K562 (cell line): Measurements from ENCODE around the gene RPL9. TPM values are rescaled to one million over a fixed set of nuclear protein-coding genes. Genes with fewer than 3 reads are reported as not detected.

Source experiments
- ATAC-seq: fragments of 200-7000 bp; cut with Tn5 transposase; 3 replicates; pipeline ENCODE4 v1.9.1; 2020; ENCODE audit warnings: moderate library complexity
- BruUV-seq: library from RNA; stranded (reverse); fragments of 400-500 nt; replicated peaks from 2 replicates; lab custom pipeline; 2021; lab: Mats Ljungman, UMichigan
- CTCF ChIA-PET: fragments of 300-600 bp; formaldehyde crosslinking; extraction: SDS; loops from one replicate; lab custom pipeline; 2021; ENCODE audit warnings: low intra/inter-chr PET ratio; lab: Yijun Ruan, JAX
- POLR2A ChIA-PET: fragments of 300-600, 350-650 bp; sonication (Branson Sonifier 250); formaldehyde crosslinking; extraction: SDS; loops from one replicate; lab custom pipeline; 2021; ENCODE audit warnings: antibody characterized with exemption, inconsistent platforms; lab: Yijun Ruan, JAX
- DNase-seq, 4 experiments: peaks; one replicate each; pipeline versions ENCODE4 v3.0.0 to v3.0.0-alpha.2; 2011 to 2018; ENCODE audit warnings: low spot score in 3 of 4, mixed read lengths in 3 of 4; ENCODE audit errors: extremely low read depth in 1 of 4
- FAIRE-seq: peaks from 2 replicates; lab custom pipeline; 2011; peaks lifted over from hg19 to GRCh38; lab: Jason Lieb, UNC
- H2AFZ ChIP-seq: 2 replicates; pipeline ENCODE4 v1.6.0; 2011; ENCODE audit warnings: low read depth, low read length, control low read depth, inconsistent platforms
- H3K27ac ChIP-seq: fragments of 200-600 bp; 3 replicates; pipeline ENCODE4 v1.8.0; 2011; ENCODE audit warnings: low read depth, mild to moderate bottlenecking, control low read depth, inconsistent platforms, low read length, moderate library complexity, mixed read lengths; ENCODE audit errors: extremely low read depth
- H3K27me3 ChIP-seq, 2 experiments: fragments of 300-600 bp in 1 of 2; 2 replicates in 1 of 2; 3 replicates in 1 of 2; pipeline versions ENCODE4 v1.6.0 to v1.8.0; 2011; ENCODE audit warnings: inconsistent platforms in 2 of 2, low read length in 2 of 2, mild to moderate bottlenecking in 1 of 2, mixed read lengths in 1 of 2, moderate library complexity in 1 of 2; ENCODE audit not compliant: control insufficient read depth in 2 of 2, insufficient read depth in 2 of 2
- H3K36me3 ChIP-seq: fragments of 300-600 bp; 3 replicates; pipeline ENCODE4 v1.8.0; 2011; ENCODE audit warnings: mild to moderate bottlenecking, low read length, inconsistent platforms; ENCODE audit not compliant: control insufficient read depth, insufficient read depth
- H3K4me1 ChIP-seq, 2 experiments: fragments of 200-600 bp in 1 of 2; replicated peaks in 1 of 2; 2 replicates in 1 of 2; 3 replicates in 1 of 2; pipeline versions ENCODE4 v1.5.1 to v1.8.0; 2011; ENCODE audit warnings: inconsistent platforms in 2 of 2, low read length in 2 of 2, mild to moderate bottlenecking in 1 of 2, mixed read lengths in 1 of 2, moderate library complexity in 1 of 2; ENCODE audit not compliant: control insufficient read depth in 2 of 2, insufficient read depth in 2 of 2
- H3K4me2 ChIP-seq: 2 replicates; pipeline ENCODE4 v1.6.1; 2011; ENCODE audit warnings: low read length, control low read depth, inconsistent platforms, mixed read lengths; ENCODE audit not compliant: insufficient read depth
- H3K4me3 ChIP-seq: fragments of 200-600 bp; sonication (generic), shearing (Covaris generic); 2 replicates; pipeline ENCODE4 v1.5.1; 2016; ENCODE audit warnings: control low read depth, inconsistent platforms
- H3K79me2 ChIP-seq: fragments of 200-600 bp; 3 replicates; pipeline ENCODE4 v1.8.0; 2011; ENCODE audit warnings: low read length, inconsistent platforms; ENCODE audit not compliant: control insufficient read depth, insufficient read depth
- H3K9ac ChIP-seq, 2 experiments: 2 replicates each; pipeline versions ENCODE4 v1.6.0 to v1.6.1; 2011; ENCODE audit warnings: low read depth in 2 of 2, low read length in 2 of 2, control low read depth in 1 of 2, inconsistent platforms in 1 of 2, mild to moderate bottlenecking in 1 of 2, mixed read lengths in 1 of 2; ENCODE audit not compliant: insufficient read depth in 1 of 2
- H3K9me1 ChIP-seq: one replicate; pipeline ENCODE4 v1.6.0; 2011; ENCODE audit warnings: inconsistent platforms, mild to moderate bottlenecking, low read length, moderate library complexity; ENCODE audit not compliant: control insufficient read depth, insufficient read depth
- H3K9me3 ChIP-seq: replicated peaks from 2 replicates; pipeline ENCODE4 v1.5.1; 2011; ENCODE audit warnings: low read depth, low read length, inconsistent platforms; ENCODE audit not compliant: control insufficient read depth, insufficient read depth
- H4K20me1 ChIP-seq: replicated peaks from 2 replicates; pipeline ENCODE4 v1.6.1; 2011; ENCODE audit warnings: low read length, inconsistent platforms, mixed read lengths; ENCODE audit not compliant: control insufficient read depth, insufficient read depth
- BCLAF1 ChIP-seq, 2 experiments: fragments of 450-650 bp in 1 of 2; IDR thresholded peaks; 2 replicates each; pipeline ENCODE4 v1.6.1; 2011 to 2017; ENCODE audit warnings: low read depth in 2 of 2, antibody characterized with exemption in 1 of 2, borderline replicate concordance in 1 of 2, low read length in 1 of 2, mild to moderate bottlenecking in 1 of 2, mixed read lengths in 1 of 2; ENCODE audit not compliant: control insufficient read depth in 1 of 2
- C11orf30 ChIP-seq: fragments of 450-650 bp; IDR thresholded peaks from 2 replicates; pipeline ENCODE4 v1.6.1; 2016; ENCODE audit warnings: low read depth, mild to moderate bottlenecking
- CEBPB ChIP-seq: fragments of 450-650 bp; IDR thresholded peaks from 2 replicates; pipeline ENCODE4 v1.6.1; 2016; ENCODE audit warnings: missing genetic modification characterization, missing compliant biosample characterization
- CREBBP ChIP-seq: IDR thresholded peaks from one replicate; pipeline ENCODE4 v1.6.1; 2012; ENCODE audit warnings: low read depth, mild to moderate bottlenecking, control low read depth, inconsistent platforms, low read length
- ELF4 ChIP-seq: fragments of 450-650 bp; formaldehyde crosslinking; IDR thresholded peaks from 2 replicates; pipeline ENCODE4 v1.4.0; 2022; ENCODE audit warnings: missing genetic modification characterization
- FOXK2 ChIP-seq, 2 experiments: fragments of 450-650 bp; IDR thresholded peaks in 1 of 2; conservative IDR thresholded peaks in 1 of 2; 2 replicates each; pipeline ENCODE4 v1.6.1; 2016; ENCODE audit warnings: low read depth in 2 of 2, mild to moderate bottlenecking in 1 of 2
- GTF2E2 ChIP-seq: fragments of 200-800 bp; sonication (Bioruptor generic); IDR thresholded peaks from 2 replicates; pipeline ENCODE4 v1.6.1; 2016; ENCODE audit warnings: missing genetic modification characterization, missing compliant biosample characterization
- HSF4 ChIP-seq: fragments of 250-450 bp; sonication (Bioruptor Pico); IDR thresholded peaks from 2 replicates; pipeline ENCODE4 v2.1.2; 2022; ENCODE audit warnings: mild to moderate bottlenecking, moderate library complexity, borderline replicate concordance
- MAFF ChIP-seq: IDR thresholded peaks from 2 replicates; pipeline ENCODE4 v1.6.1; 2012; ENCODE audit warnings: low read length, improper control_type of control experiment
- MECOM ChIP-seq: fragments of 250-450 bp; sonication (Bioruptor Pico); IDR thresholded peaks from 2 replicates; pipeline ENCODE4 v1.8.0; 2022; ENCODE audit warnings: inconsistent platforms
- NEUROD1 ChIP-seq: fragments of 150-350 bp; IDR thresholded peaks from 2 replicates; pipeline ENCODE4 v1.6.1; 2014; ENCODE audit warnings: borderline replicate concordance, low read length, low read depth; ENCODE audit not compliant: partially characterized antibody
- NRF1 ChIP-seq, 2 experiments: fragments of 450-650 bp; IDR thresholded peaks in 1 of 2; conservative IDR thresholded peaks in 1 of 2; 2 replicates each; pipeline ENCODE4 v1.6.1; 2014; ENCODE audit warnings: mild to moderate bottlenecking in 2 of 2
- PHF21A ChIP-seq: fragments of 450-650 bp; IDR thresholded peaks from 2 replicates; pipeline ENCODE4 v1.6.1; 2017; ENCODE audit warnings: low read depth, borderline replicate concordance
- PPARD ChIP-seq: fragments of 250-450 bp; sonication (Bioruptor Pico); IDR thresholded peaks from 2 replicates; pipeline ENCODE4 v1.8.0; 2022; ENCODE audit warnings: inconsistent platforms, mild to moderate bottlenecking, moderate library complexity
- RBM22 ChIP-seq: fragments of 200-400 bp; formaldehyde crosslinking; IDR thresholded peaks from 2 replicates; pipeline ENCODE4 v1.6.1; 2018; ENCODE audit warnings: low read length, low read depth; ENCODE audit not compliant: poor library complexity, severe bottlenecking
- SAFB2 ChIP-seq: fragments of 200-400 bp; formaldehyde crosslinking; IDR thresholded peaks from 2 replicates; pipeline ENCODE4 v1.6.1; 2018; ENCODE audit warnings: borderline replicate concordance, low read length, low read depth, moderate library complexity; ENCODE audit not compliant: severe bottlenecking
- TEAD2 ChIP-seq: fragments of 450-650 bp; IDR thresholded peaks from 2 replicates; pipeline ENCODE4 v1.6.1; 2016; ENCODE audit warnings: missing genetic modification characterization, control low read depth, missing compliant biosample characterization
- TOE1 ChIP-seq, 2 experiments: fragments of 450-650 bp in 1 of 2; sonication (generic) in 1 of 2; formaldehyde crosslinking in 1 of 2; IDR thresholded peaks; 2 replicates each; pipeline versions ENCODE4 v1.7.1 to v1.8.0; 2016 to 2022; ENCODE audit warnings: borderline replicate concordance in 2 of 2, mild to moderate bottlenecking in 2 of 2, antibody characterized with exemption in 1 of 2, inconsistent platforms in 1 of 2, low read depth in 1 of 2, missing genetic modification reagents in 1 of 2, moderate library complexity in 1 of 2
- WHSC1 ChIP-seq: IDR thresholded peaks from one replicate; pipeline ENCODE4 v1.6.1; 2012; ENCODE audit warnings: low read length, control low read depth, inconsistent platforms
- ZNF174 ChIP-seq: fragments of 250-450 bp; sonication (Bioruptor Pico); IDR thresholded peaks from 2 replicates; pipeline ENCODE4 v1.4.0; 2020; ENCODE audit warnings: mild to moderate bottlenecking
- WGBS: fragments of 100-300 bp; shearing (Covaris generic); methylation state at CpG from one replicate; pipeline ENCODE4 v1.1.6; 2016; ENCODE audit warnings: low coverage, mixed read lengths; ENCODE audit not compliant: insufficient coverage; ENCODE audit errors: missing lambda C conversion rate; 5-methylcytosine and 5-hydroxymethylcytosine counted together
- in situ Hi-C: fragments of 300-500 bp; cut with MboI; formaldehyde crosslinking; loops from 4 replicates; pipeline ENCODE4 v1.15.0; 2018; ENCODE audit warnings: inconsistent platforms, mixed read lengths
- intact Hi-C: fragments of 100-400 bp; cut with micrococcal nuclease; formaldehyde crosslinking; loops from 2 replicates; pipeline ENCODE4 v1.14.2; 2022
- polyA plus RNA-seq, 8 experiments: library from polyadenylated mRNA; depleted of rRNA in 4 of 8; stranded (reverse) in 5 of 8; unstranded in 3 of 8; fragments of >200 nt; fragmentation: Nextera tagmentation in 2 of 8; fragmentation: Illumina TruSeq in 1 of 8; extraction: Ambion mirVana in 2 of 8; extraction: Trizol in 1 of 8; gene quantifications; 2 replicates each; pipeline versions ENCODE4 v1.2.1 to v1.2.3, GENCODE V29; 2011 to 2014; ENCODE audit warnings: inconsistent platforms in 1 of 8, missing spikeins in 1 of 8
- total RNA-seq, 7 experiments: library from RNA; depleted of rRNA in 6 of 7; stranded (reverse); fragments of >200 nt in 6 of 7; fragmentation: Illumina TruSeq in 2 of 7; extraction: Trizol in 2 of 7; gene quantifications; 2 replicates each; pipeline versions ENCODE4 v1.2.1 to v1.2.3, GENCODE V29; 2011 to 2021; ENCODE audit warnings: low replicate concordance in 1 of 7

Gene RPL9
- total and polyA plus RNA-seq, 9 of the 15 experiments (the other 6 are each of a cell fraction or from before 2014, with no cell fraction given): 1,925 to 5,178 (median 3,033) TPM

GRCh38 chr4:39453738-39454137 lies 5.0 kb downstream of the RPL9 start:
- H4K20me1 ChIP-seq: peaks cover 26% of the 10 kb centered on the region; the same call in 1 of the 2 replicates
- no peak overlapping the region for H3K9ac ChIP-seq
- H3K36me3 ChIP-seq: peaks cover 84% of the 10 kb centered on the region
- DNase-seq (no peak), FAIRE-seq (no peak), ATAC-seq (no peak)
- no peaks in the 10 kb centered on the region for H3K9me1 ChIP-seq
- H2AFZ ChIP-seq: no peak overlapping the region
- BruUV-seq: no TSS peak
- POLR2A ChIA-PET: interaction anchor here (0.6 to 2.7 kb wide), 3 partner anchors 13 to 424 kb away, joined by 3 to 13 read pairs (median 3); no protein-coding TSS in a partner anchor
- H3K4me2 ChIP-seq: no peak overlapping the region
- WGBS: 92% methylated on average over 2 of the region's 2 CpGs
- peaks cover 46% of the 10 kb centered on the region for H3K79me2 ChIP-seq
- H3K4me1 ChIP-seq: peaks cover 3 to 8% of the 10 kb centered on the region in 2 experiments; a peak in 3 of 5 replicates
- intact Hi-C loops: loop anchor here (10.0 kb wide), 1 partner anchor 559 kb away; no protein-coding TSS in a partner anchor
- H3K27ac ChIP-seq: 0 out of 3 replicates have a peak overlapping the region, but pooled peaks have one; percentile 6
- CTCF ChIA-PET: no interaction called here
- in situ Hi-C loops: no loop called here
- H3K9me3 ChIP-seq: no peaks in the 10 kb centered on the region
- H3K4me3 ChIP-seq: no peak overlapping the region
- H3K27me3 ChIP-seq: no peaks in the 10 kb centered on the region
- TF ChIP-seq MAFF (peak; percentile 42; the same call in 1 of the 2 replicates), WHSC1 (no peak), SAFB2 (no peak), NEUROD1 (no peak), CEBPB (tag) (no peak), GTF2E2 (no peak), ELF4 (CRISPR knock-in tag) (no peak), ZNF174 (no peak), RBM22 (no peak), HSF4 (no peak), TOE1 (IDR thresholded peaks at IDR 0.05; ENCODE audit: borderline replicate concordance) (no peak), TOE1 (CRISPR knock-in tag; IDR thresholded peaks at IDR 0.05; ENCODE audit: borderline replicate concordance, low read depth) (no peak), NRF1 (conservative IDR thresholded peaks at IDR 0.05 in 1 of 2, IDR thresholded peaks at IDR 0.05 in 1 of 2) (no peak), BCLAF1 (IDR thresholded peaks at IDR 0.05; ENCODE audit: borderline replicate concordance in 1 of 2, control insufficient read depth in 1 of 2, low read depth in 2 of 2, low read length in 1 of 2) (0 out of 4 replicates have a peak, but pooled peaks of 1 of the 2 experiments have one; percentile 19), FOXK2 (conservative IDR thresholded peaks at IDR 0.05 in 1 of 2, IDR thresholded peaks at IDR 0.05 in 1 of 2; ENCODE audit: low read depth in 2 of 2) (no peak), PHF21A (no peak), MECOM (CRISPR knock-in tag) (no peak), C11orf30 (peak; percentile 72), PPARD (CRISPR knock-in tag) (no peak), CREBBP (no peak), TEAD2 (tag) (no peak)
